Endothelial cell (in vitro differentiated cells): ENCODE measurements around the gene ATP13A3. TPM values are rescaled to one million over a fixed set of nuclear protein-coding genes. Genes with fewer than 3 reads are reported as not detected.
"Not testable (repeated sequence)": the region's sequence is repeated elsewhere in the genome, so short reads cannot be mapped to it uniquely, and the experiment has no call there.

Source experiments
- DNase-seq: peaks from one replicate; pipeline ENCODE4 v3.0.0; 2021; ENCODE audit warnings: low spot score
- H3K27ac Mint-ChIP-seq: one replicate; pipeline ENCODE4 v1.8.0; 2021; ENCODE audit warnings: mixed read lengths, inconsistent platforms; ENCODE audit not compliant: unreplicated experiment
- H3K27me3 Mint-ChIP-seq: one replicate; pipeline ENCODE4 v1.8.0; 2021; ENCODE audit warnings: mild to moderate bottlenecking, moderate library complexity, mixed read lengths, inconsistent platforms; ENCODE audit not compliant: unreplicated experiment
- H3K36me3 Mint-ChIP-seq: one replicate; pipeline ENCODE4 v1.8.0; 2021; ENCODE audit warnings: mild to moderate bottlenecking, low read depth, mixed read lengths, inconsistent platforms; ENCODE audit not compliant: unreplicated experiment
- H3K4me1 Mint-ChIP-seq: one replicate; pipeline ENCODE4 v1.8.0; 2021; ENCODE audit warnings: mild to moderate bottlenecking, mixed read lengths, inconsistent platforms; ENCODE audit not compliant: unreplicated experiment
- H3K4me3 Mint-ChIP-seq: one replicate; pipeline ENCODE4 v1.8.0; 2021; ENCODE audit warnings: mild to moderate bottlenecking, mixed read lengths, inconsistent platforms; ENCODE audit not compliant: unreplicated experiment
- H3K9me3 Mint-ChIP-seq: one replicate; pipeline ENCODE4 v1.8.0; 2021; ENCODE audit warnings: mixed read lengths, inconsistent platforms; ENCODE audit not compliant: unreplicated experiment
- total RNA-seq: library from RNA; stranded (reverse); fragmentation: NEBNext Ultra II Directional; extraction: Animal tissue kit (Norgen Biotek cat#: 25700); gene quantifications from one replicate; pipeline ENCODE4 v1.2.1, GENCODE V29; 2021; ENCODE audit not compliant: unreplicated experiment
- TF ChIP-seq, protein P1 (sequence below): fragments of 200-600 bp; sonication (generic); IDR thresholded peaks from one replicate; pipeline ENCODE4 v1.5.0; 2021; ENCODE audit warnings: antibody characterized with exemption; ENCODE audit not compliant: unreplicated experiment

ATP13A3 gene
- total RNA-seq, 1 donor from 2014 or later = 32.1 TPM

DNA sequence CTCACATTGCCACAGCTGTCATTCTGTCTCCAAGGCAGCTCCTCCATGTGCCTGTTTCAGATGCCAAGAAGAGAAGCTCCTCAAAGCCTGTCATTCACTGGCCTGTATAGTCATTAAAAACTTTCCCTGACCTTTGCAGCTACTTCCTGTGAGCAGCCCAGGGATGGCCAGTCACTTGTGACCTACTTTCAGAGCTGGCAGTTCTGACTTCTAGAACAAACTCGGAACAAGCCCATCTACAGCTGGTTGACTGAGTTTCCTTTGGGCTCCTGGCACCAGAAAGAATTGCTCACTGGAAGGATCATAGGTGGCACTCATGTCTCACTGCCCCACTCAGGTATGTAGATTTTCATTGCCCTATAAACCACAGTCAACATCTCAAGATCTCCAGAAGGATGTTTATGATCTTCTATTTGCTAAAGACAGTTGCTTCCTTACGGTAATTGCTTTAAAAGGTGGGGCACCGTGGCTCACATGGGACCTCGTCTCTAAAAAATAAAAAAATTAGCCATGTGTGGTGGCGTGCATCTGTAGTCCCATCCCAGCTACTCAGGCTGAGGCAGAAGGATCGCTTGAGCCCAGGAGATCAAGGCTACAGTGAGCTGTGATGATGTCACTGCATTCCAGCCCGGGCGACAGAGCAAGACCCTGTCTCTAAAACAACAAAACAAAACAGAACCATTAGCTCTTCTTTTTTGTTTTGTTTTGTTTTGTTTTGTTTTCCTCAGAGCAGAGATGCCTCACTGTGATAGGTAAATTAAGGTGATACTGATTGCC, 11.2 kb upstream of the ATP13A3 start:
- TF ChIP-seq, protein P1, sequence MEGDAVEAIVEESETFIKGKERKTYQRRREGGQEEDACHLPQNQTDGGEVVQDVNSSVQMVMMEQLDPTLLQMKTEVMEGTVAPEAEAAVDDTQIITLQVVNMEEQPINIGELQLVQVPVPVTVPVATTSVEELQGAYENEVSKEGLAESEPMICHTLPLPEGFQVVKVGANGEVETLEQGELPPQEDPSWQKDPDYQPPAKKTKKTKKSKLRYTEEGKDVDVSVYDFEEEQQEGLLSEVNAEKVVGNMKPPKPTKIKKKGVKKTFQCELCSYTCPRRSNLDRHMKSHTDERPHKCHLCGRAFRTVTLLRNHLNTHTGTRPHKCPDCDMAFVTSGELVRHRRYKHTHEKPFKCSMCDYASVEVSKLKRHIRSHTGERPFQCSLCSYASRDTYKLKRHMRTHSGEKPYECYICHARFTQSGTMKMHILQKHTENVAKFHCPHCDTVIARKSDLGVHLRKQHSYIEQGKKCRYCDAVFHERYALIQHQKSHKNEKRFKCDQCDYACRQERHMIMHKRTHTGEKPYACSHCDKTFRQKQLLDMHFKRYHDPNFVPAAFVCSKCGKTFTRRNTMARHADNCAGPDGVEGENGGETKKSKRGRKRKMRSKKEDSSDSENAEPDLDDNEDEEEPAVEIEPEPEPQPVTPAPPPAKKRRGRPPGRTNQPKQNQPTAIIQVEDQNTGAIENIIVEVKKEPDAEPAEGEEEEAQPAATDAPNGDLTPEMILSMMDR = no peak
- no peaks in the 10 kb centered on the region for H3K9me3 Mint-ChIP-seq
- no peak for DNase-seq
- H3K4me1 Mint-ChIP-seq = no peaks in the 10 kb centered on the region
- no peaks in the 10 kb centered on the region for H3K36me3 Mint-ChIP-seq
- no peak overlapping the region for H3K27ac Mint-ChIP-seq
- H3K4me3 Mint-ChIP-seq = no peak overlapping the region
- H3K27me3 Mint-ChIP-seq = no peaks in the 10 kb centered on the region

DNA sequence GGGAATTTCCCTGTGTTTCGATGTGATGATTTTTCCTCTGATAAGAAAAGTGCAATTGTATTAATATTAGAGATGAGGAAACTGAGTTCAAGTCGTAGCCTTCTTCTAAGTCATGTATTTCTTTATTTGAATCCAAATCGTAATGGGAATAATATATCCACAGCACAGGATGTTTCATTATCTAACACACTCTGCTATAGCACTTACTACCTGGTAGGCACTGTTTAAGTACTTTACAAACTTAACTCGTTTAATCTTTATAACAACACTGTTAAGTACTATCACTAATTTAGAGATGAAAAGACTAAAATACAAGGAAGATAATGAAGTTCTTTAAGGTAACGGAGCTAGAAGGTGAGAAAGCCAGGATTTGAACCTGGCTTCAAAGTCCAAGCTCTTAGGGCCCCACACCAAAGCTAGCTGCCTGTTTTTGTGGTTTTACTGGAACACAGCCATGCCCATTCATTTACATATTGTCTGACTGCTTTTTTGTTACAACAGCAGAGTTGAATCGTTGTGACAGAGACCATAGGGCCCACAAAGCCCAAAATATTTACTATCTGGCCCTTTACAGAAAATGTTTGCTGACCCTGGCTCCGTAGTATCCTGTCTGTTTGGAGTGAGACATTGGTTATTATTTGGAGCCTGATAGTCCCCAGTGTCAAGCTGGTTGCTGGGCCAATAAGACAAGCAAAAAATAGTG, 9.6 kb upstream of the ATP13A3 start:
- no peak for DNase-seq
- no peak overlapping the region for H3K4me3 Mint-ChIP-seq
- TF ChIP-seq, protein P1 = no peak
- H3K9me3 Mint-ChIP-seq = no peaks in the 10 kb centered on the region
- H3K4me1 Mint-ChIP-seq = no peaks in the 10 kb centered on the region
- peaks cover 2% of the 10 kb centered on the region for H3K27me3 Mint-ChIP-seq
- no peak overlapping the region for H3K27ac Mint-ChIP-seq
- no peaks in the 10 kb centered on the region for H3K36me3 Mint-ChIP-seq

DNA sequence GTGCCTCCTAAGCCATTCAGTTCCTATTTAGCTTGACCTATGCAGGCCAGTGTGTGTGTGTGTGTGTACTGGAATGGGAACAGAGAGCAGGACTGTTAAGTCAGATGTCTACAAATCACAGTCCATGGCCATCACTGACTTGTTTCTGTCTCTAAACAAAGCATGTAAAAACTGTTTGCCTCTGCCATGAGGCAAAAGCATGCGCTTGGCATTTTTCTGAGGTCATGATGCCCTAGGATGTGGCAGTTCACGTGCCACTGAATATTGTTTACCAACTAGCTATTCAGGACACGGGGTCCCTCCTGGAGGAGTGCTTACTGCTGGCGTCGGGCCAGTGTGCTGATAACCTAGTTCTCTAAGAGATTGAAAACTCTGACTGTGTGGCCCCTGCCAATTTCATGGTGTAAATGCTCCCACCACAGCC, 8.2 kb upstream of the ATP13A3 start:
- Mint-ChIP-seq H3K27me3 (peaks cover 2% of the 10 kb centered on the region), H3K4me3 (no peak overlapping the region), H3K4me1 (peaks cover 2% of the 10 kb centered on the region), H3K36me3 (no peaks in the 10 kb centered on the region), H3K9me3 (no peaks in the 10 kb centered on the region), H3K27ac (no peak overlapping the region)
- no peak for DNase-seq
- TF ChIP-seq, protein P1 = no peak

DNA sequence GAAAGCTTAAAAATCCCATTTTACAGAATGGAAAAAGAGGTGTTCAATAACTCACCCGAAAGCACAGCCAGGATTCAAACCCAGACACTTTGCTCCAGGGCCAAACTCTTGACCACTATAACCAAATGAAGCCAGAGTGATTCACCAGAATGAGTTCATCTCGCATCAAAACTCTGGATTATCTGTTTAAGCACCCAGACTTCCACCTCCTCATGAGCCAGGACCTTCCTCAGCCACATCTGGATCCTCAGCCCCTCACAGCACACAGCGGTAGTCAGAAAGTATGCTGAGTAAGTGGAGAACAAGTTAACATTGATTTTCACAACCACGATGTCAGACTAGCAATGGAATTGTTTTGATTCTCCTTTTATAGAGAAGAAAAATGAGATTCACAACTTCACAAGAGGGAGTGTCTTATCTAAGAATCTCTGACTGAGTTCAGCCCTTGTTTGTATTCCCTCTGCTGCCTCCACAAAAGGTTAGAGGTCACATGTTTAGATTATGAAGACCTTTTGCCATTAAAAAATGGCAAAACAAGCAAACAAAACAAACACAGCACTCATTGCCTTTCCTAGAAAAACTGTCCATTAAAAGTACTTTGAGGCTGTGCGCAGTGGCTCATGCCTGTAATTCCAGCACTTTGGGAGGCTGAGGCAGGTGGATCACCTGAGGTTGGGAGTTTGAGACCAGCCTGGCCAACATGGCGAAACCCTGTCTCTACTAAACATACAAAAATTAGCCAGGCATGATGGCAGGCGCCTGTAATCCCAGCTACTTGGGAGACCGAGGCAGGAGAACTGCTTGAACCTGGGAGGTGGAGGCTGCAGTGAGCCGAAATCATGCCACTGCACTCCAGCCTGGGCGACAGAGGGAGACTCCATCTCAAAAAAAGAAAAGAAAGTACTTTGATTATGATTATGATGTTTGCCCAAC, 7.5 kb upstream of the ATP13A3 start:
- not testable (repeated sequence) for H3K4me3 Mint-ChIP-seq, H3K4me1 Mint-ChIP-seq, H3K27me3 Mint-ChIP-seq, H3K9me3 Mint-ChIP-seq, DNase-seq, H3K27ac Mint-ChIP-seq, H3K36me3 Mint-ChIP-seq

DNA sequence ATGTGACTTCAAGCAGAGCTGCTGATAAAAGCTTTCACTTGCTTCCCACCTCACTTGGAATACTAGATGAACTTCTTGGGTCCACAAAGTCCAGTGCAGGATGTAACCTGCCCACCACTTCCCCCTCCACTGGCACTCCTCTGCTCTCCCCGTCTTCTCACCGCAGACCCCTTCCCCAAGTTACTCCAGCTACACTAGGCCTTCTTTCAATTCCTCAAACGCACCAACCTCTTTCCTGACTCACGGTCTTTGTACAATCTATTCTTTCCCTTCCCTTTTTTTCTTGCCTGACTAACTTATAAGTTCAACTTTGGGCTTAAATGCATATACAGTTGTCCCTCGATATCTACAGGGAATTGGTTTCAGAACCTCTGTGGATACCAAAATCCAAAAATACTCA, 5.2 kb upstream of the ATP13A3 start:
- Mint-ChIP-seq H3K27ac (no peak overlapping the region), H3K9me3 (no peaks in the 10 kb centered on the region)

More for the DNA sequence above, 5.2 kb upstream of the ATP13A3 start:
- H3K4me3 Mint-ChIP-seq = no peak overlapping the region
- no peak for DNase-seq
- TF ChIP-seq, protein P1 = no peak
- H3K4me1 Mint-ChIP-seq = peaks cover 17% of the 10 kb centered on the region
- peaks cover 8% of the 10 kb centered on the region for H3K36me3 Mint-ChIP-seq
- peaks cover 6% of the 10 kb centered on the region for H3K27me3 Mint-ChIP-seq
